SK-N-MC (cell line): ENCODE data around the gene LCN10.

ENCODE experiments used
- EZH2 ChIP-seq: fragments of 200-600 bp; sonication (generic); IDR thresholded peaks from one replicate; pipeline ENCODE4 v1.6.1; 2017; ENCODE audit warnings: antibody characterized with exemption
- FOXP2 ChIP-seq: optimal IDR thresholded peaks from 2 replicates; pipeline ENCODE3; 2011; ENCODE audit warnings: mild to moderate bottlenecking, moderate library complexity; ENCODE audit not compliant: insufficient read depth; ENCODE audit errors: extremely low read length, control extremely low read depth
- POLR2AphosphoS5 ChIP-seq: IDR thresholded peaks from 2 replicates; pipeline ENCODE4 v1.6.1; 2012; ENCODE audit warnings: mild to moderate bottlenecking, low read depth, low read length, borderline replicate concordance

DNA sequence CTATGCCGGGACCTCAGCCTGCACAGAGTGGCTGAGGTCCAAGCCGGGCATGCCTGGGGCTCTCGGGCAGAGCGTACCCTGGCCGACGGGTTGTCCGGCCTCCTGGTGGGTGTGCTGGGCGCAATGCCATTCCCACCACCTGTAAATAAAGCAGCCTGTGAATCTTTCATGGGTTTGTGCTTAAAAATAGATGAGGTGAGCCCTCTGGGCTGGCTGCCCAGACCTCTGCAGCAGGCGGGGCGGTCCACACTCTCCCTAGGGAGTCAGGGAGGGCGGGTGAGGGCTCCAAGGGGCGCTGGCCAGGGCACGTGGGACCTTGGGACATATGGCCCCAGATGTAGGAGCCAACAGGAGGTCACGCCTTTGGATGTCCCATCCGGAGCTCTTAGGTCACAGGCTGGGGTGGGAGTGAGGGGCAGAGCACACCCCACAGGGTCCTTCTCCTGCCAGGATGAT is 51.9 kb downstream of the LCN10 start:
- no peak for TF ChIP-seq EZH2
- TF ChIP-seq POLR2AphosphoS5 = no peak
- no peak for TF ChIP-seq FOXP2
